ENCODE results near the gene GLIS1. TPM values are rescaled to one million over a fixed set of nuclear protein-coding genes. Genes with fewer than 3 reads are reported as not detected.

The GLIS1 gene
- total RNA-seq, 4 donors from 2014 or later = 0.59 to 3.9 (median 0.75) TPM

DNA sequence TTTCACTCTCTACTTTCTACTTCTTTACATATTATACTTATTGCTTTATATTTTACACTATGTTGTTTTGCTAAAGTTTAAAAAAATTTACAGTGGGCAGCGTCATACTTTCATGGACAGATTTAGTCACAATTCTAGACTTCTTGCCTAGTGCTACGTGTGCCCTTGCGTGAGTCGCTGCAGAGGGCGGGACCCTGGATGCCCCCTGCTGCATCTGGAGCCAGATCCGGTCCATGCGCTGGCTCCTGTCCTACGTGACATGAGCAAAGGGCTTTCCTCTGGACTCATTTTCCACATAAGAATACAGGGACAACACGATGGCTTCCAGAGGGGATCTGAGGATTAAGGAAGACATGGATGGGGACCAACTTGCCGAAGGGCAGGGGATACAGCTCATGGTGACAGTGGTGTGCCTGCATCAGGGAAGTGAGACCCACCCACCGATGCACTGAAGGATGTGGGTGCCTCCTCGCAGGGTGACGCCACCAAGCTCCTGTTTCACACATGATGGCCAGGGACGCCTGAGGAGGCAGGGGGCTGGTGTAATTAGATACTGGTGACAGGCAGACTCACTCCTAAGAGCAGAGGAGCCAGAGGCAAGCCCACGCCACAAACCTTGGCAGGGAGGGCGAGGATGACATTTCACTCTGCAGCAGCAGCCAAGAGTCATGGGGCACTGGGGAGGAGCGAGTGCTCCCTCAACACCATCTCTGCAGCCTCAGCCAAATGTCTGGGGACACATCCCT is 193.1 kb downstream of the GLIS1 start:
- H3K36me3 ChIP-seq = no peaks in the 10 kb centered on the region
- 58 to 60% methylated on average over 17 of the region's 17 CpGs for WGBS, 2 donors
- no peak for DNase-seq (ENCODE audit: low spot score in 2 of 2)
- H3K4me1 ChIP-seq = peaks cover 0 to 5% (median 2%) of the 10 kb centered on the region in 4 donors
- no peak overlapping the region for H3K27ac ChIP-seq
- H3K27me3 ChIP-seq = no peaks in the 10 kb centered on the region
- H3K9me3 ChIP-seq = no peaks in the 10 kb centered on the region
- TF ChIP-seq, protein P1, sequence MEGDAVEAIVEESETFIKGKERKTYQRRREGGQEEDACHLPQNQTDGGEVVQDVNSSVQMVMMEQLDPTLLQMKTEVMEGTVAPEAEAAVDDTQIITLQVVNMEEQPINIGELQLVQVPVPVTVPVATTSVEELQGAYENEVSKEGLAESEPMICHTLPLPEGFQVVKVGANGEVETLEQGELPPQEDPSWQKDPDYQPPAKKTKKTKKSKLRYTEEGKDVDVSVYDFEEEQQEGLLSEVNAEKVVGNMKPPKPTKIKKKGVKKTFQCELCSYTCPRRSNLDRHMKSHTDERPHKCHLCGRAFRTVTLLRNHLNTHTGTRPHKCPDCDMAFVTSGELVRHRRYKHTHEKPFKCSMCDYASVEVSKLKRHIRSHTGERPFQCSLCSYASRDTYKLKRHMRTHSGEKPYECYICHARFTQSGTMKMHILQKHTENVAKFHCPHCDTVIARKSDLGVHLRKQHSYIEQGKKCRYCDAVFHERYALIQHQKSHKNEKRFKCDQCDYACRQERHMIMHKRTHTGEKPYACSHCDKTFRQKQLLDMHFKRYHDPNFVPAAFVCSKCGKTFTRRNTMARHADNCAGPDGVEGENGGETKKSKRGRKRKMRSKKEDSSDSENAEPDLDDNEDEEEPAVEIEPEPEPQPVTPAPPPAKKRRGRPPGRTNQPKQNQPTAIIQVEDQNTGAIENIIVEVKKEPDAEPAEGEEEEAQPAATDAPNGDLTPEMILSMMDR (IDR thresholded peaks at IDR 0.05) = no peak
- TF ChIP-seq POLR2A (IDR thresholded peaks at IDR 0.05) (no peak), EP300 (IDR thresholded peaks at IDR 0.05) (no peak)
- H3K4me3 ChIP-seq = no peak overlapping the region

DNA sequence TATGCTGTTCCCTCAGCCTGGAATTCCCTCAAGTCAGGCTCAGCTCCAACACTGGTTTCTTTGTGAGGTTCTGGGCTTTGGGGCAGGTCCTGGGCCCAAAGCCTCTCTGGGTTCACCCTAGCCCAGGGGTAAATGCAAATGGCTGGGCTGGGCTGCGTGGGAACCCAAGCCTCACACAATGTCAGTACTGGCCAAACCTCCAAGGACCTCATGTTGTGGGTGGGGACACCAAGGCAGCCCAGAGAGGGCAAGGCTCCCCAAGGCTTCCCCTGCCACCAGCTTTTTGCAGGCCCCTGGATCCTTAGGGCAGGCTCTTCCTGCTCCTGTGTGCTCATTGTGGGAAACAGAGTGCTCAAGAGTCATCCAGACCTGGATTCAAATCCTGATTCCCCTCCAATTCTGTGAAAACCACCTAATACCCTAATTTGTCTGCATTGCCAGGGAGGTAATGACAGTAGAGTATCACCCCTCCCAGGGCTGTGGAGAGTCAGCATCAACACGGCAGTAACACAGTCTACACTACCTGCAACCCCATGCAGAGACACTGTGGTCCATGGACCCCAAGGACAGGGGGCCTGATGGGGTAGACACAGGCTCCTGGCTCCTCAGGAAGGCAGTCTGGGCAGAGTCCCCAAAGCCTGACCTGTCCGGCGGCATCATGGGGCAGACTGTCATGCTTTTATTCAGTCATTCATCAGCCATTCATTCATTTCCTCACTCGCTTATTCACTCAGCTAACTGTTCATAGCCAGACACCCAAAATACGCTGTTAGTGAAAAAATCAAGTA is 194.0 kb downstream of the GLIS1 start:
- no peak overlapping the region for H3K27ac ChIP-seq
- no peaks in the 10 kb centered on the region for H3K36me3 ChIP-seq
- 83 to 84% methylated on average over 6 of the region's 6 CpGs for WGBS, 2 donors
- TF ChIP-seq EP300 (IDR thresholded peaks at IDR 0.05) = no peak
- no peak for TF ChIP-seq POLR2A (IDR thresholded peaks at IDR 0.05)
- TF ChIP-seq, protein P1 (IDR thresholded peaks at IDR 0.05) = no peak
- peaks cover 0 to 3% (median under 1%) of the 10 kb centered on the region in 4 donors for H3K4me1 ChIP-seq
- H3K27me3 ChIP-seq = no peaks in the 10 kb centered on the region
- no peaks in the 10 kb centered on the region for H3K9me3 ChIP-seq
- H3K4me3 ChIP-seq = no peak overlapping the region
- no peak for DNase-seq (ENCODE audit: low spot score in 2 of 2)

DNA sequence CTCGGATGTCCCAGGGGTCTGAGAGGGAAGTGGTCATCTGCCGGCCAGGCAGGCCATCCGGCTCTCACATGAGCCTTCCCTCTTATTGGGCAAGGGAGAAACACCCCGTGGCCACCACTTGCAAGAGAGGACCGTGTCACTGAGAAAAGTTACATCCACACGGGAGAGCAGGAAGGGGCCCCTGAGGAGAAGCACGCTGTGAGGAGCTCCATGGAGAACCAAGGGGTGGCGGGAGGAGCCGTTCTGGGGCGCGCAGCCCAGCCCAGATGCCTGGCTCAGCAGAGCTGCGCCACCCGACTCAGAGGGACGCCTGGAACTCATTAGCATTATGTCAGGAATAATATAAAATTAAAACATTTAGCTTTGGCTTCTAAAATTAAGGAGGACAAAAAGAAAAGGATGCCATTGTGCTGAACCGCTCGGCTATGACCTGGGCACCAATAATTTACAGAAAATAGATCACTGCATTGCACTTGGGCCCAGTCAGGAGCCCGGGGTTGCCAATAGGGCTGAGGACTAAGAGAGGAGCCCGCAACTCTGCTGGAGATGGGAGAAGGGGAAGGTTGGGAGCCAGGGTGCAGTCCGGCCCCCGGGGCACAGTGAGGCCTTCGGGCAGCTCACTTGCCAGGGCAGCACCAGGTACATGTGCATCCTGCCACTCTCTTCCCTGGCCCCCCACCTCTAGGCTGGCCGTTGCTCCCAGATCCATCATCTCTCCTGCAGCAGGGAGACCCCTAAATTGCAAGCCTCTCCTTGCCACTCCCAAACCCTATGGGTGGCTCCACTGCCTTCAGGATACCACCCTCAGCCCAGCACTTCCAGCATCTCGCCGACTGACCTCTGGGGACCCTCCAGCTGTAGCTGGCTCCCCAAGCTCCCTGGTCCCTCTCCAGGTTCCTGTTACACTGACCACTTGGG is 194.9 kb downstream of the GLIS1 start:
- Histone ChIP-seq H3K9me3 (no peaks in the 10 kb centered on the region), H3K27me3 (no peaks in the 10 kb centered on the region), H3K36me3 (no peaks in the 10 kb centered on the region), H3K4me3 (no peak overlapping the region), H3K4me1 (no peaks in the 10 kb centered on the region), H3K27ac (no peak overlapping the region)
- 74 to 75% methylated on average over 24 of the region's 24 CpGs for WGBS, 2 donors
- TF ChIP-seq POLR2A (IDR thresholded peaks at IDR 0.05) = no peak
- TF ChIP-seq, protein P1 (IDR thresholded peaks at IDR 0.05) = no peak
- no peak for TF ChIP-seq EP300 (IDR thresholded peaks at IDR 0.05)
- no peak for DNase-seq (ENCODE audit: low spot score in 2 of 2)

DNA sequence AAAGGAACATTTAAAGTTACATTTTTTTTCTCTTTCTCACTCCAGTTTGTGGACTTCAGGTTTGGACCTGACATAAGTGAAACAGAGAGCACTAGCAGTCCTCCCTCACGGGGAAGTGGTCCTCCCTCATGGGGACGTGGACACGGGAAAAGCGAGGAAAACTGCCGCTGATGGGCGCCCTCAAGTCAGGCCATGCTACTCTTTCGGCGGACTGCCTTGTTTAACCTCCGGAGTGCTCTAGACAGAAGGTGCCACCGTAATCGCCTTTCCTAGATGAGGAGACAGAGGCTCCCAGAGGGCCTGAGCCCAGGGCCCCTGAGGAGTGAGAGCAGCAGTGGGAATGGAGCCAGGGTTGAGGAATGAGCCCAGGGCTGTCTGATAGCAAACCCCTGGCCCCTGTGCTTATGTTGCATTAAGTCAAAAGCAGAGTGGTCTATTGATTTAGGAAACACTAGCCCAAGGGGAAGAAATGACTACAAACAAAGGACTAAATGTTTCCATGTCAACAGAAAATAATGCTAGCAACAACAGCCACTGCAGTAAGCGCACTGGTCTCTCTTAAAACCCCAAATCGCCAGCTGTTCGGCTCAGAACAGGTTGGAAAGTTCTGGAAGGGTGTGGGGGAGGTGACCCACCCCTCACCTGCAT is 195.7 kb downstream of the GLIS1 start:
- DNase-seq (ENCODE audit: low spot score in 2 of 2) = no peak
- no peaks in the 10 kb centered on the region for H3K4me1 ChIP-seq
- H3K27ac ChIP-seq = no peak overlapping the region
- H3K9me3 ChIP-seq = no peaks in the 10 kb centered on the region
- WGBS, 2 donors = 77% methylated on average over 14 of the region's 14 CpGs
- TF ChIP-seq POLR2A (IDR thresholded peaks at IDR 0.05) (no peak), EP300 (IDR thresholded peaks at IDR 0.05) (no peak)
- TF ChIP-seq, protein P1 (IDR thresholded peaks at IDR 0.05) = no peak
- no peaks in the 10 kb centered on the region for H3K27me3 ChIP-seq
- no peak overlapping the region for H3K4me3 ChIP-seq
- H3K36me3 ChIP-seq = no peaks in the 10 kb centered on the region
